Metanephros (tissue), 2 donors: ENCODE measurements around the gene MAX. TPM values are rescaled to one million over a fixed set of nuclear protein-coding genes. Genes with fewer than 3 reads are reported as not detected.

Experiments used
- small RNA-seq: library from RNA; depleted of rRNA; stranded (forward); fragments of <200 nt; gene quantifications from one replicate; pipeline ENCODE3, GENCODE V24; 2014; ENCODE audit warnings: low replicate concordance
- total RNA-seq: library from RNA; depleted of rRNA; stranded (reverse); fragments of >200 nt; gene quantifications from one replicate; pipeline ENCODE4 v1.2.3, GENCODE V29; 2014

Gene MAX, protein sequence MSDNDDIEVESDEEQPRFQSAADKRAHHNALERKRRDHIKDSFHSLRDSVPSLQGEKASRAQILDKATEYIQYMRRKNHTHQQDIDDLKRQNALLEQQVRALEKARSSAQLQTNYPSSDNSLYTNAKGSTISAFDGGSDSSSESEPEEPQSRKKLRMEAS
- 38.5 TPM for total RNA-seq

DNA sequence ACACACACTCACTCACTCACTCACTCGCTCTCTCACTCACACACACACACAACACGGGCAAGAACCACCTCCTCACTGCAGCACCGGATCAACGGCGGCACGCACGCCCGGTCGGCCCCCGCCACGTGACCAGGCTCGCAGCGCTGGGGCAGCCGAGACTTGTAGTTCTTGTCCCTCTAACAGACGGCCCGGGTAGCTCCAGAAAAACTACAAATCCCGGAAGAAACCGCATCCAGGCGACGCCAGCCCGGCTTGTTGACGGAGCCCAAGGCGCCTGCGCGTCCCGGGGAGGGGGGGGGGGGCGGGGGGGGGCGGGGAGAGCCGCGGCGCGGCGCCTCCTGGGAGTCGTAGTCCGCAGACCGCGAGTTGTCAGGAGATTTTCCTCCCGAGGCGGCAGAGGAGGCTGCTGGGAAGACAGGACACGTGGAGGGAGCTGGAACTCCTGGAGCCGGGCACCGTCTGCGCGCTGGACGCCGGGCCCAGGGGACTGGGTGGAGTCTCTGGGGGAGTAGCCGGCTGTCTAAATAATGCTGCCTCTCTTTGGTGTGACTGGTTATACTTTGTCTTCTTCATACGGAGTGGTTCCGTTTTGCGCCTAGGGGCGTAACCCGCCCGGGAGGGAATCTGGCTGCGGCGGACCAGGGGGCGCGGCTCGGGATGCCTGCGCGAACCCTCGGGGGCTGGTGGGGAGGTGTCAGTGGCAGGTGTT, at the start of gene MAX:
Gene MAX, minus strand, starts transcription at position 77 of the 709 bp plus-strand sequence. CDS start 178 bp downstream, outside the sequence.

Small RNA genes lying within 50 kb of the gene (small RNA-seq; reads per million reads assigned to genes)
- gene MIR4706, result 0.19 reads per million
- gene RNU2-14P, result 0.19 reads per million

Other genes with a start within 250 kb of the MAX start
- 89.3 TPM for gene SPTB, start 222.6 kb downstream of the MAX start, total RNA-seq
- 39.7 TPM for gene CHURC1, start 188.1 kb downstream of the MAX start, total RNA-seq
- 2.5 TPM for gene GPX2, start 159.8 kb downstream of the MAX start, total RNA-seq
- 6.5 TPM for gene RAB15, start 130.2 kb downstream of the MAX start, total RNA-seq
- 28.1 TPM for gene FNTB, start 115.6 kb downstream of the MAX start, total RNA-seq